ENCODE results near the gene RUNX1.

Gene RUNX1

DNA sequence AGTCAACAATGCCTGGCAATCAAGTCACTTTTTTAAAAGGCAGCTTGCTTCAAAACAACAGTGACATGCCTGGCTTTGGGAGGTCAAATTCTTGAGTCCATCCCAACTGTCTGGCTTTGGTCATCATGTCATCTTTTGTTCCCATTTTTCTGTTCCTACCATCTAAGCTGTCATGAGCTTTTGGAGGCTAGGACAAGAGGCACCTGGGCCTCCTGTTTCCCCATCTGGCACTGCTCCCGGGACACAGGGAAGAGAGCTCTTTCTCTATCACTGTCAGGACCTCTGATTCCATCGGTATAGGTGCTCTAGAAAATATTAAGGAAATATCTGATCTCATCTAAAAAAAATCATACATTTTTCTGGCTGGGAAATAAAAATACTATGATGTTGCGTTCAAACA, 224.0 kb downstream of the RUNX1 start:
- DNase-seq (ENCODE audit: low spot score): no peak

DNA sequence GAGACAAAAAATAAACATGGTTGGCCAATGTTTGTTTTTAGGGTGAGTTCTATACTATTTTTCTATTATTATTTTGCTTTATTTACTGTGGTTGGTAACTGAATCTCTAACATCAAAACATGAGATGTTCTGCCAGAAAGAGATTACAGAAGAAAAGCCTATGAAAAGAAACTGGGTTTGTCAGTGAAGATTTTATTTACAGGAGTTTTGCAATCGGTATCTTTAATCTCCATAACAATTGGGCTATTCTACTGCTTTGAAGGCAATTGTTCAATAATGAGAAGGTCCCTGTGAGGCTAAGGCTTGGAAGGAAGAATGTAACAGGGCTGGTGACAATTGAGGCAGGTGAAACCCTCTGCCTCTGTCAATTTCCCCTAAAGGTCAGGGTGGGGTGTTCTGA, 224.8 kb downstream of the RUNX1 start:
- DNase-seq (ENCODE audit: low spot score): no peak

DNA sequence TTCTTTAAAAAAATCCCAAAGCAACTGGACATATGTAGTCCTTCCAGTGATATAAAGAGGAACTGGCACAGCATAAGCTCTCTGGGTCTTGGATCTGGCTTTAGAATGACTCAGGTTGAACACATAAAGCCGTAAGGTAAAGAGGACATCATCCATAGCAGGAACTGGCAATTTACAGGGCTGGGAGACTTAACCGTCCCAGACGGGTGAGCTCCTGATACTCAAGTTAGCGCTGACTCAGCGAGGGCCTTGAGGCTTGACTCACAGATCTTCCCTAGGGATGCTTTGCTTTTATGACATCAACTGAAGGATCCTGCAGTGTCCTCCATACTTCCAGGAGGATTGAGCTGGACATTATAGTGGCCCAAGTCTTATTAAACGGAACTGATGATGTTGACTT, 226.2 kb downstream of the RUNX1 start:
- no peak for DNase-seq (ENCODE audit: low spot score)

DNA sequence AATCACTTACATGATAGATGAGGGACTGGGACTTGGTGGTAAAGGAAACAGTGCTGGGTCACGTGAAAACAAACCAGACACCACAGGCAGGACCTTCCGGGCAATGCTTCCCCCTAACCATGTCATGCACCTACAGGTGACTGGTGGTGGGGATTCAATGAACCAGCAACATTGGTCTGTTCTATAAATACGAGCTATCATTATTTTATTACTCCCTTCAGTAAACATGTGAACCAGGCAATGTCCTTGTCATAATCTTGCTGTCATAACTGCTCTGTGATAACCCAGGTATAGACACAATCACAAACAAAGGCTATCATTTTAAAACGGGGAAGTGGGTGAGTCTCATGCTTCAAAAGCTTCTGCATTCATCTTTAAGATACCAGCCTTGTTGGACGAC, 226.9 kb downstream of the RUNX1 start:
- DNase-seq (ENCODE audit: low spot score): no peak

DNA sequence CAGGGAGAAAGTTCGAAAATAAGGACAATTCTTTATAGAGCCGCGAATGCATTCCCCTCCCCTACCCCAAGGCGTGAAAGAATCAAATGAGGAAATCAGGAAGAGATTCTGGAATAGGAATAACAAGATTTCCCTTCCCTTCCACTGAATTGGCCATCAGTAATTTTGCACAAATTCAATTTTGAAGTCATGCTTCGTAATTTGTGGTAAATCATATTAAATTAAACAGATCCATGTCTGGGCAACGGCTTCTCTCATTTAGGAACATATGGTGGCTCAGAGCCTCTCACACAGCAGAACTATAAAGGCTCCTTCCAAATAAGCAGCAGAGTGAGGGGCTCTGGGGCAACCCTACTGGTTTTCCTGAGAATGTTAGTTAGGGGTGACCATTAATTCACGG, 227.4 kb downstream of the RUNX1 start:
- DNase-seq (ENCODE audit: low spot score): no peak

DNA sequence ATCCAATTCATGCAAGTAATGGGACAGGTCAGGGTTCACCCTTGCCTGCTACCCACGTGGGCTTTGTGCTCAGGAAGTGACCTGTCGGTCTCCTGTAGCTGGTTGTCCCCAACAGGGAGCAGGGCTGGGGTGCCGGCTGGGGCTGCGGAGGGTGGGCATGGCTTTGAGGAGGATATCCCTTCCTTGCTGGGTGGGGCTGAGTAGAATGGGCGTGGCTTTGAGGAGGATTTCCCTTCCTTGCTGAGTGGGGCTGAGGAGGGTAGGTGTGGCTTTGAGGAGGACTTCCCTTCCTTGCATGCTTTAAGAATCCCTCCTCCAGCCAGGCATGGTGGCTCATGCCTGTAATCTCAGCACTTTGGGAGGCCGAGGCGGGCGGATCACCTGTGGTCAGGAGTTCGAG, 229.1 kb downstream of the RUNX1 start:
- DNase-seq (ENCODE audit: low spot score): no peak

DNA sequence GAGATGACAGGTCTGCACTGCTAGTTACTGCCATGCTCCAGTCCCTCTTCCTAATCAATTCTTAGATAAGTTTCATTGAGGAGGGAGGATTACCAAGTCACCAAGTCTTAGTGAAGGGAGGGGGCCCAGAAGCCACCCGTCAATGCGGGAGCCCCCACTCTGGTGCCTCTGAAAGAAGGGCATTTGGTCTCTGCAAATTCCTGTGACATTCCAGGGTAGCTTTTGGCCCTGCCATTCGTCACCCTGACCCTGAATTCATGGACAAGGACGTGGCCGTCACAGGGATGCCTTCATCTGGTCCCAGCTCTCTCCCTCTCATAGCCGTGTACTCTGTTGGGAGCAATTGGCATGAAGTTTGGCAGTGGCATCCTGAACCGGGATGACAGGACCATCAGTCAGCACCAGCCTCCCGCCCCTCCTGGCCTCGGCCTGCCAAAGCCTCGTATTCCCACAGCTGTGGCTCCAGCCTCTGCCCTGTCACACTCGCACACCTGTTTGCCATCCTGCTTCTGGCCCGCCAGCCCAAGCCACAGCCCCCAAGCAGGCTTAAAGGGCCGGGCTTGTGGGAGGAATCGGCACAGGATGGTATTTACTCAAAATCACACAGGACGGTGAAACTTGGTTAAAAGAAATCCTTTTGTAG, 229.6 kb downstream of the RUNX1 start:
- DNase-seq (ENCODE audit: low spot score): no peak

DNA sequence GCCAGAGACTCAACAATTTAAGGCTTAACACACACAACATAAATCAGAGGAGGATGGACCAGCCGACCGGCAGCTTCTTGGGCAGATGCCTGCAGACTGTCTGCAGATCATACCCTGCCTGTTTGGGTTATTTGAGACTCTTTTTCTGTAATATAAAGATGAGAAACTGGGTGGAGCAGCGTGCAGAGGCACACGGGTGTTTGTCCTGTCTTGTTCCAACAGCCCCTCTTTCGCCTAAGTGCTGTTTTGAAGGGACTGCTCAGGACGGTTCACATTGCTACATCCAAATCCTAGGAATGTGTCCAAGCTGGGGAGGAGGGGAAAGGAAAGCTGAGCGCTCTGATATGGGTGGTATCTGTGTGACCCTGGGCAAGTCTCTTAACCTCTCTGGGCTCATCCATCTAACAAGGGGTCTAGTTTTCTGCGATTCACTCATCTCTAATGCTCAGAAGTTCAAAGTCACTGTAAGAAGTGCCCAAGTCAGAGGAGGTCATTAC, 230.4 kb downstream of the RUNX1 start:
- DNase-seq (ENCODE audit: low spot score): no peak

DNA sequence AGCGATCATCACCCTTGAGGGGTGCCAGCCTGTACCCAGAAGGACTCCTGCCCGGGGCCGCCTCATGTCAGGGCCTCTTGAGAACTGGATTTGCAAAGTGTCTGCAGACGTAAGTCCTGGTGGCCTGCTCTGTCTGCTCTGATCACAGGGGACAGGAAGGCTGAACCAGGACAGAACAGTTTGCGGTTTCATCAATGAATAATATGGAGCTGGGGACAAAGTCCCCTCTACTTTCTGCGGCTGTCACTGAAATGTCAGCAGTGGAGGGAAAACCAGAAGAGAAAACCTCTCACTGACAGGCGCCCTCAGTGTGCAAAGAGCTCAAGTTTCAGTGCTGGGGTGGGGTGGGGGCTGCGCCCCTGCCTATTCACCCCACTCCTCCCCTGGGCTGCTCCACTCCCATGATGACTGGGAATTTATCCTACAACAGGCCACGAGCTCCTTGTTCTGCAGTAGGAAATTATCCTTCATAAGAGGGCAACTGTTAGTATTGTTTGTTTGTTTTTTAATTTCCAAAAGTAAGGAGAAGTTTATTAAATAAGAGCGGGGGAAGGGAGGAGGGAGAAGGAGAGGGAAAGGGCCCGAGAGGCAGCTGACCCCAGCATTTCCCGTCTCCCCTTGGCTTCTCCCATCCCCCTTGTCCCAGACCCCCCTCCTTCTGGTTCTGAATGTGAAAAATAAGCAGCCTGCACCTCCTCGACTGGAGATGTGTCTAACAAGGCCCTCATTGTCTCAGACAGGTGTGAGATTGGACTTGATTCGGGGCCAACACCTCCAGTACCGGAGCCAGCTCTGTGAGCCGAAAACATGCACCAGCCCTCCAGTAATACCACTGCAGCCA, 231.1 kb downstream of the RUNX1 start:
- DNase-seq (ENCODE audit: low spot score): no peak

DNA sequence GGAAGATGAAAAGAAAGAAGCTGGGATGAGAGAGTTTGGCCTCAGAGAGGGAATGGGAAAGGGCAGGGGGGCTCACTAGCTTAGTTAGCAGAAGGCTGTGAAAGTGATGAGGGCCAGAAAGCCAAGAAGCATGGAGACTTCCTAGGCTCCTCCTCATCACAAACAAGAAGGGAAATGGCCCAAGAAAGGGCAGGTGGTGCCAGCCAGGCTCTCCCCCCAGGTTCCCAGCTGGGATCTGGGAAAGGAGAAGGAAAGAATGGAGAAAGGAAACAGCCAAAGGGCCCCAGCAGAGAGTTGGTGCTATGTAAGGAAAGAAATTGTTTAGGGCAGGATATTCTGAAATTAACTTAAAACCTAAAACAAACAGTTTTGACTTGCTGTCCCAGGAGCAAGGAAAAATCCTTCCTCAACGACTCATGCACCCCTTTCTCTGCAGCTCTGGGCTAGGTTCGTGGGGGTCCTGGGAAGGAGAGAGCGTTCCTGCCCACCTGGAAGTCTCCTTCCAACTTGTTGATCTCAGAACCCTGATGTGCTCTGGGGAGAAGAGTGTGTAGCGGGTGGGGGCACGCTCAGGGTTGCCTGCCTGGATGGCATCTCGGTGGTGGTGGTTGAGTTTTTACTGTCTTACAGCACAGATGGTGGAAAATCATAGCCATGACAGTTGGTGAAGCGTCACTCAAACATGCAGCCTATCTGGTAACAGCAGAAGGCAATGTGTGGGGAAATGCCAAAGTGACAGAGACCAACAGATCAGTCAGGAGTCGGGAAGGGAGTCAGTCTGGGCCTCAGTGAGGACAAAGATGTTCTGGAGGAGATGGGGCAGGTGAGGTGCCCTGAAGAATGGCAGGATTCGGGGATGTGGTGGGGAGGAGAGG, 233.0 kb downstream of the RUNX1 start:
- DNase-seq (ENCODE audit: low spot score): no peak

DNA sequence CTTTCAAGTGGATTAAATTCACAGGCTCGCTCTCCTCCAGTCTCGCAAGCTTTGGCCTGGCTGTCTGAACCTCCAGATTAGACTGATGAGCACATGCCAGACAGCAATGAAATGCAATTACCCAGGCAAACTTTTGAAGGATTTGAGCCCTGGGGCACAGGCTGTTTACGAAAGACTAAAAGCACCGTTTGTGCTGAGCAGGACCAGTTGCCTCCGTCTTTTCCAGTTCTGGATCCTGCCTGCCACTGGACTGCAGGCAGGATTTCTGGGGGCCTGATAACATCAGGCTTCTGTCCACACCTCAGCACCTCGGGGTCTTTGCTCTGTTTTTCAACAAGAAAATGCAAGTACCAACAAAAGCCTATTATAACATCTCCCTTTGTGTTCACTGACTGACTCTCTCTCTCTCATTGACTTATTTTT, 234.6 kb downstream of the RUNX1 start:
- no peak for DNase-seq (ENCODE audit: low spot score)

DNA sequence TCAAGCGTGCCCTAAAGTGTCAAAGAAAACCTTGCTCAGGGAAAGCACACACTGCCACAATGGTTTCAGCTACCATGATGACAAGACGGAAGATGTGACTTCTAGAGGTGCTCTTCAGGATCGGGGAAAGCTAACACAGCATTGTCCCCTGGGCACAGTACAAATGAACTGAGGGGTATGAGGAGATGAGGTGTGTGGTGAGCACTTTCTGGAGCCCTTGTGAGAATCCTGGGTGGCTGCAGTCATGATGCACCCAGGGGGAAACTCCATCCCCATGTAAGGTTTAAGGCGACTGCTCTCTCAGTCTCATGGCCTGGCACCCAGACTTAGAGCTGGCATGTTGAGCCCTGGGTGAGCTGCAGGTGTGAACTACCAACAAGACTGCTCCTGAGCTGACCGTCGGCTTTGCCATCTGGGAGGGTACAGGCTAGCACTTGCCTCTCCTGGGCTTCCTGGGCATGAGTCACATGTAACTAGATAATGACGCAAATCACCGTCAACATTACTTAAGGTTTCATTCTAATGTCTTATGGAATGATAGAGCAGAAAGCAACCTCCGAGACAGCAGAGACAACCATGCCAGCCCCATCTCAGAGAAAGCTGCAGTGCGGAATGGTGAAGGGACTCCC, 235.7 kb downstream of the RUNX1 start:
- no peak for DNase-seq (ENCODE audit: low spot score)

DNA sequence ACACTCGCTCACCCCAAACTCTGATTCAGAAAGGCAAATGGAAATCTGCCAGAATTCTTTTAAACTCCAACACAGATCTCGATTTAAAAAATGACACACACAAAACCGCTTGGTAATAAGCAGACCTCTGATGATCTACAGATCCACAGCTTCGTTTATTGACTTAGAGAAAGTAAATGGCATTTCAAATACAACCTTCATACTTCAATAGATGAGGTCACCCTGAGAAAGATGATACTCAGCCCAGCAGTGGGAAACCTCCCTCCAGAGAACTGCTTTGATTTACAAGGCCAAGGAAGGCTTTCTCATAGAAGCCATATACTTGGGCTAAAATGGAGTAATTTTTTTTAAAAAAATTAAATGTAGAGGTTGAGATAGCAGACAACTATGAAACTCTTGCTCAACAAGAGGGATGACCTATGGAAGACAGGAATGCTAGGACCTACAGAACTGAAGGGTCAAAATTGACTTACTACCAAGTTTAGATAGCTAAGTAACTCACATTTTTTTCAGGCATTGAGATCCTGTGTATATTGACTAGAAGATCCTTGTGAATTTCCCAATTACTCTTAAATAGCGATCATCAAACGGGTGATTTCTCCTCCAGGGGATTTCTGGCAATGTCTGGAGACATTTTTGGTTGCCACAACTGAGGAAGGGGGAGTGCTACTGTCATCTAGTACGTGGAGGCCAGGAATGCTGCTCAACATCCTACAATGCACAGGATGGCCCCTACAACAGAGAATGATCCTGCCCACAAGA, 236.4 kb downstream of the RUNX1 start:
- DNase-seq (ENCODE audit: low spot score): no peak

DNA sequence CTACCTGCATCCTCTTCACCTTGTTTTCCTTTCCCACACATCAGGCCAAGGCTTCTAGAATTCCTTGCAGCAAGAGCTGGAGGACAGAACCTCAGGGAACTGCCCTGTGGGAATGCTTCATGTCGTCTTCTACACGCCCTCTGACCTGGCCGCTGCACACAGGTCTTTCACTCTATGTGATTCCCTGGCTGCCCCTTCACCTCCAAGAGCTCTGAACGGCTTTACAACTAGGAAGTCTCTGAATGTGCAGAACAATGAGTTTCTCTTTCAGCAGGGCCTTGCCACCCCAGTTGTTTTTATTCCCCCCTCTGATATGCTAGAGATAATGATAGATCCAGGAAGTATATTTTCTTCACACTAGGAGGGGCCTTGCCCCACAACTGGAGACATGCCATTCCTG, 237.7 kb downstream of the RUNX1 start:
- no peak for DNase-seq (ENCODE audit: low spot score)

DNA sequence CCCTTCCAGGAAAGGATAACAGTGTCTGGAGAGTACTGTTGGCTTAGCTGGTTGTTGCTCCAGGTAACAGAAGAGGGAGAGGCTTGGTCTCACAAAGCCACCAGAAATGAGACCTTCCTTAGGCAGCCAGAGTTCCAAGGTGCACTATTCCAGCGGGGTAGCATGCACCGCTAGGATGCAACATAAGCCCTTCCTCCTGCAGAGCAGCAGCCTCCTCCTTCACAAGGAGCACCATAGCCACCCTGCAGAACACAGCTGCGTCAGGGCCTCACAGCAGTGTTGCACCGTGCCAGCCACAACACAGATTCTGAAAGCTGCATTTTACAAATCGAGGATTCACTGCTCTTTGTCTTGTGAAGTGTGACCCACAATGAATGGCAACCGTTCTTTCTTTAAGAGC, 238.3 kb downstream of the RUNX1 start:
- no peak for DNase-seq (ENCODE audit: low spot score)

DNA sequence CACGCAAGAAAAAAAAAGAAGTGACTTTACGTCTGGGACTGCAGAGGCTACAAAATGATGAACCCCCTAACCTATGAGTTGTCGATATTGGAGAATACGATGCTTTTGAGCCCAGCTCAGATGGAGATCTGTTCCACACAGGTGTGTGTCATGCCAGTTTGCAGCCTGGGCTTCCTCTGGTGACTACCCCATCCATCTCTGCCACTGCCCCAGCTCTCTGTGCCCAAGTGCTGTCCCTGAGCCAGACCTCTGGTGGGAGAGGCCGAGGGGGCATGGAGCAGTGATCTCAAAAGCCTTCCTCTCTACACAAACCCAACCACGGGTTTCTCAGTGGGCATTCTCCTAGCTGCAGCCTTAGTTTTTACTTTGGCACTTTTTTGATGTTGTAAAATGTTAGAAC, 239.3 kb downstream of the RUNX1 start:
- DNase-seq (ENCODE audit: low spot score): no peak

DNA sequence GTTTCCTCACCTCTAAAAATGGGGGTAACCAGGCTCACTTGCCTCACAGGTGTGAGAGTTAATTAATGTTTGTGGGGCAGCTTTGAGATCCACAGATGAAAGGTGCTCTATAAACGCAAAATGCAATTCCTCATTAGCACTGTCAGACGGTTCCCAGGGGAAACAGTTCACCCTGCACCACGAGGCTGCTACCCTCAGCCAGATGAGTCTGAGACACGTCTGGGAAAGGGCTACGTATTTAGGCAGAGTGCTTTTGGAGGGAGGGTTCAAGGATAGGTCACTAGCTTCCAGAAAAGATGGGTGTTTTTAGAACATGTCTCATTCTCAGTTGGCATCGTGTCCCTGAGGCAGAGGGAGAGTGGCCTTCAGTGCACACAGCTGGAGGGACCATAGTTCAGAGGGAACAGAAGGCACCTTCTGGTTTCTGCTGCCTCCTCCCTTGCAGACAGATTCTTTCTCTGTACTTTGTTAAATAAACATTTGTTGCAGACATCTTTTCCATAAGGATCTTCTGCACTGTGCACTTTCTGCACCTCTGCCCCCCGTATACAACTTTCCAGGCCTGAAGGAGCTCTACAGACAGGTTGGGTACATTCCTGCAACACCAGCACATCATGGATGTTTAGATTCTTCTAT, 240.4 kb downstream of the RUNX1 start:
- DNase-seq (ENCODE audit: low spot score): no peak

DNA sequence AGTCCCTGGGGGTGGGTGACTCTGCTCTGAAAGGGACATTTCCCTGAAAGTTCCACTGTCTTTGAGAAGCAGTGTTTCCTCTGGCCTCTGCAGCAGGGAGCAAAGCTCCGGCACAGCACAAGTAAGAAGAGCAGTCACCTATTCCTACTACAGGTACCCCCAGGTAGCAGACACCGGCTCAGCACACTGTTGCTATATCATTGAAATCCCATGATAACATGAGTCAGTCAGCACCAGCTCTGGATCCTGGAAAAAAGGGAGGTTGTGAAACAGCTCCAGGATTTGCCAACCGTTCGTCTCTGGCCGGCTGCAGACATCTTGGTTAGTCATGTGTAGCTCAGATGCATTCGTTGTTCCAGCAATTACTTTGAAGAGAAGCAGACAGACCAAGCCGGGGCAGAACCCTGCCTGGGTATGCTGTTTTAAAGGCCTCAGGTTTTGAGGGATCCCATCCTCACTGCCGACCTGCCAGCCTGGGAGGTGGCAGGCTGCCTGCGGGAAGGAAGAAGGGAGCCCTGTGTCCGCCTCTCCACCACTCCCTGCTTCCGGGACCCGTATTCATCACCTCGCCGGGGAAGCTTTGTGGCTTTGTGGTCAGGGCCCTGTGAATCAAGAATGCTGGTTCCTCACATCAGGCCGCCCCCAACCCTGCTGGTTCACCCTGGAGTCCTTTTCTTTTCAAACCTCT, 241.1 kb downstream of the RUNX1 start:
- DNase-seq (ENCODE audit: low spot score): peak; percentile 50

DNA sequence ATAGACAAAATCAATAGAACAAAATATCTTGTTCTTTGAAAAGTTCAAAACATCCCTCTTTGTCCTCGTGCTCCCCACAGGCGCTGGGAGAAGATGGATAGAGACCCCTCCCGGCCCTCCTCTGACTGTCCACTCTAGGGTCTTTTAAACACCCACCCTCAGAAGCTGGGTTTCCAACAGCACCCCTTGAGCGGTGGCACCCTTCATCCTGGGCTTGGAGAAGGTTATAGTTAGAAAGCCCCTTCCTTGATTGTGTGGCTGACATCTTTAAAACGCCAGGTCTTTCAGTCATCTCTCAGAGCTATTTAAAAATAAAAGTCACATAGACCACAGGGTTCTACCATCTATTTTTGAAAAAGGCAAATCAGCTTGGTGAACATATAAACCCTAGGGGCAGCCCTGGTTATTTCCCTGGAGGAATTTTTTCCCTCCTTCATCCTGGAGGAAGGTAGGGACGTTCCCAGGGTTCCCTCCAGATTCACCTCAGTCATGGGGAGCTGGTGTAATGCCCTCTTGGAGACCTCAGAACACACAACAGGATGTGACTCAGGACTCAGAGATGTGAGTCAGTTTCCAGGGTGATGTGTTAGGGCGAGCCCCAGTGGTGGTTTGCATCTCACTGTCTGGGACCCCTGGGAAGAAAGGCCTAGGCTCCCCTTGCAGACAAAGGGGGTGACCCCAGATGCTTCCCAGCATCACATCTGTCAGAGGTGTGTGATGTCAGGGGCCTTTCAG, 241.8 kb downstream of the RUNX1 start:
- DNase-seq (ENCODE audit: low spot score): peak; percentile 94

DNA sequence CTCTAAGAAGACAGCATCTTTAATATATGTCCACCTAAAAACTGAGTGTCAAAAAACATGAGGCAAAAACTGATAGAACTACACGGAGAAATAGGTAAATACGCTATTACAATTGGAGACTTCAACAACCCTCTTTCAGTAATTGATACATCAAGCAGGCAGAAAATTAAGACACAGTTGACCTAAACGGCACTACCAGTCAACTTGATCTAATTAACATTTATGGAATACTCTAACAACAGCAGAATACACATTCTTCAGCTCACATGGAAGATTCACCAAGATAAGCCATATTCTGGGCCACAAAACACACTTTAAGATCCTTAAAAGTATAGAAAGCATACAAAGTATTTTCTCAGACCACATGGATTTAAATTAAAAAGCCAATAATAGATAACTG, 242.7 kb downstream of the RUNX1 start:
- no peak for DNase-seq (ENCODE audit: low spot score)

Measured in kidney capillary endothelial cell (primary cell).